Esophagus squamous epithelium (tissue), 4 donors: ENCODE measurements around the gene SUSD2.

Experiments used
- CTCF ChIP-seq, 6 experiments: fragments of 450-650 bp in 4 of 6; fragments of 200-600 bp in 2 of 6; sonication (generic) in 2 of 6; IDR thresholded peaks; one replicate each; pipeline ENCODE4 v1.5.1; 2016 to 2019; ENCODE audit warnings: antibody characterized with exemption in 6 of 6, mild to moderate bottlenecking in 4 of 6, moderate library complexity in 4 of 6
- POLR2A ChIP-seq, 4 donors: fragments of 450-650 bp; IDR thresholded peaks; one replicate each; pipeline ENCODE4 v1.6.1; 2017; ENCODE audit warnings: antibody characterized with exemption in 4 of 4, mild to moderate bottlenecking in 4 of 4, moderate library complexity in 3 of 4

GRCh38 chr22:24180316-24181087 lies 785 bp upstream of the SUSD2 start:
- no peak for TF ChIP-seq CTCF (IDR thresholded peaks at IDR 0.05)
- no peak for TF ChIP-seq POLR2A (IDR thresholded peaks at IDR 0.05)
